Stomach (tissue), 9 donors: ENCODE measurements around the gene TBXAS1. TPM values are rescaled to one million over a fixed set of nuclear protein-coding genes. Genes with fewer than 3 reads are reported as not detected.
"Not testable (repeated sequence)": the region's sequence is repeated elsewhere in the genome, so short reads cannot be mapped to it uniquely, and the experiment has no call there.

ENCODE experiments used
- DNase-seq, 2 donors: peaks; one replicate each; pipeline versions ENCODE4 v3.0.0 to v3.0.0-alpha.2; 2013 to 2019
- H3K27ac ChIP-seq, 5 donors: fragments of 200-600 bp in 4 of 5; sonication (generic) in 4 of 5; one replicate each; pipeline ENCODE4 v1.5.1; 2013 to 2019; ENCODE audit warnings: mild to moderate bottlenecking in 1 of 5, moderate library complexity in 1 of 5
- H3K27me3 ChIP-seq, 3 donors: fragments of 200-600 bp; sonication (generic); one replicate each; pipeline ENCODE4 v1.5.1; 2017 to 2019; ENCODE audit warnings: mixed run types in 1 of 3
- H3K36me3 ChIP-seq, 4 donors: fragments of 200-600 bp; sonication (generic); 1 replicate in 3 of 4; 2 replicates in 1 of 4; pipeline ENCODE4 v1.5.1; 2016 to 2019
- H3K4me1 ChIP-seq, 4 donors: fragments of 200-600 bp; sonication (generic); one replicate each; pipeline ENCODE4 v1.5.1; 2016 to 2019
- H3K4me3 ChIP-seq, 4 donors: fragments of 200-600 bp; sonication (generic) in 3 of 4; one replicate each; pipeline ENCODE4 v1.5.1; 2016 to 2019; ENCODE audit warnings: mild to moderate bottlenecking in 1 of 4
- H3K9me3 ChIP-seq, 4 donors: fragments of 200-600 bp; sonication (generic); one replicate each; pipeline ENCODE4 v1.5.1; 2016 to 2019
- EP300 ChIP-seq: sonication (generic); formaldehyde crosslinking; IDR thresholded peaks from one replicate; pipeline ENCODE4 v1.6.1; 2017; ENCODE audit warnings: antibody characterized with exemption
- POLR2A ChIP-seq, 4 donors: fragments of 450-650 bp; IDR thresholded peaks; one replicate each; pipeline ENCODE4 v1.6.1; 2016; ENCODE audit warnings: antibody characterized with exemption in 4 of 4, control low read depth in 2 of 4, mild to moderate bottlenecking in 1 of 4, moderate library complexity in 1 of 4
- POLR2AphosphoS5 ChIP-seq, 3 donors: sonication (generic); formaldehyde crosslinking; IDR thresholded peaks; one replicate each; pipeline ENCODE4 v1.6.1; 2016; ENCODE audit warnings: antibody characterized with exemption in 3 of 3
- WGBS, 5 donors: extraction: QIAGEN DNeasy Blood & Tissue Kit in 3 of 5; methylation state at CpG; one replicate each; pipeline versions ENCODE4 v1.1.5 to v1.1.7; 2013 to 2018; 5-methylcytosine and 5-hydroxymethylcytosine counted together
- intact Hi-C: fragments of 100-400 bp; cut with DNase I; formaldehyde crosslinking; loops from one replicate; pipeline ENCODE4 v1.15.1; 2023; ENCODE audit warnings: low total_unique reads
- polyA plus RNA-seq, 3 donors: library from polyadenylated mRNA; stranded (reverse); fragments of 200-250 nt; gene quantifications; one replicate each; pipeline ENCODE4 v1.2.3, GENCODE V29; 2013
- total RNA-seq, 5 donors: library from RNA; depleted of rRNA; stranded (reverse); fragments of >200 nt; gene quantifications; one replicate each; pipeline versions ENCODE4 v1.1.0 to v1.2.3, GENCODE V29; 2014 to 2016
- TF ChIP-seq, protein P1 (sequence below), 7 experiments: fragments of 450-650 bp in 4 of 7; fragments of 200-600 bp in 3 of 7; sonication (generic) in 3 of 7; IDR thresholded peaks; one replicate each; pipeline ENCODE4 v1.5.1; 2016 to 2019; ENCODE audit warnings: antibody characterized with exemption in 7 of 7, control low read depth in 2 of 7, mild to moderate bottlenecking in 1 of 7
- donor health status: healthy with polysubstance abuse.
- donor health status: Bipolar disorder and iron deficiency.
- donor health status: healthy.

TBXAS1 gene
- total and polyA plus RNA-seq, 8 donors: 1.4 to 92.8 (median 15.1) TPM

DNA sequence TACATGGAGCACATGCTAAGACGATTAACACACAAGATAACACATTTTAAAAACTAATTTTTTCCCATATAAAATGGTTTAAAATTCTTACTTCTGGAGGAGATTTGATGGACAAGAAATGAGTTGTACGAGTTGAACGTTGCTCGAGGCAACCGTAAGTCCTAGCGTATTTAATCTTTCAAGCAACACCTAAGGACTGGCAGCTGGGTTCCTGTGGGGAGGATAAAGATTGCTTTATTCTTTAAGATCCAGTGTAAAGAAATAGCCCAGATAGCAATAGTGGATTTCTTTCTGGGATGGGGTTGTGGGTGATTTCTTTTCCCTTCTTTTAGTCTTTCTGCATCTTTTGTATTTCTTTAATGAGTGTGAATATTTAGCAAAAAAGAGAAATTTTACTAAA, 9.8 kb downstream of the TBXAS1 start:
- intact Hi-C loops: no loop called here
- no peak for TF ChIP-seq POLR2A (IDR thresholded peaks at IDR 0.05)
- TF ChIP-seq, protein P1, sequence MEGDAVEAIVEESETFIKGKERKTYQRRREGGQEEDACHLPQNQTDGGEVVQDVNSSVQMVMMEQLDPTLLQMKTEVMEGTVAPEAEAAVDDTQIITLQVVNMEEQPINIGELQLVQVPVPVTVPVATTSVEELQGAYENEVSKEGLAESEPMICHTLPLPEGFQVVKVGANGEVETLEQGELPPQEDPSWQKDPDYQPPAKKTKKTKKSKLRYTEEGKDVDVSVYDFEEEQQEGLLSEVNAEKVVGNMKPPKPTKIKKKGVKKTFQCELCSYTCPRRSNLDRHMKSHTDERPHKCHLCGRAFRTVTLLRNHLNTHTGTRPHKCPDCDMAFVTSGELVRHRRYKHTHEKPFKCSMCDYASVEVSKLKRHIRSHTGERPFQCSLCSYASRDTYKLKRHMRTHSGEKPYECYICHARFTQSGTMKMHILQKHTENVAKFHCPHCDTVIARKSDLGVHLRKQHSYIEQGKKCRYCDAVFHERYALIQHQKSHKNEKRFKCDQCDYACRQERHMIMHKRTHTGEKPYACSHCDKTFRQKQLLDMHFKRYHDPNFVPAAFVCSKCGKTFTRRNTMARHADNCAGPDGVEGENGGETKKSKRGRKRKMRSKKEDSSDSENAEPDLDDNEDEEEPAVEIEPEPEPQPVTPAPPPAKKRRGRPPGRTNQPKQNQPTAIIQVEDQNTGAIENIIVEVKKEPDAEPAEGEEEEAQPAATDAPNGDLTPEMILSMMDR (IDR thresholded peaks at IDR 0.05): no peak
- no peak for TF ChIP-seq EP300
- TF ChIP-seq POLR2AphosphoS5 (IDR thresholded peaks at IDR 0.05): no peak
- H3K9me3 ChIP-seq: peaks cover 0 to 4% (median 0%) of the 10 kb centered on the region in 4 donors
- 57 to 77% (median 69%) methylated on average over 6 of the region's 6 CpGs for WGBS, 5 donors
- no peak for DNase-seq
- no peaks in the 10 kb centered on the region for H3K27me3 ChIP-seq
- peaks cover 0 to 3% (median 0%) of the 10 kb centered on the region in 4 donors for H3K4me1 ChIP-seq
- no peaks in the 10 kb centered on the region for H3K36me3 ChIP-seq
- H3K27ac ChIP-seq: no peak overlapping the region
- H3K4me3 ChIP-seq: no peak overlapping the region

DNA sequence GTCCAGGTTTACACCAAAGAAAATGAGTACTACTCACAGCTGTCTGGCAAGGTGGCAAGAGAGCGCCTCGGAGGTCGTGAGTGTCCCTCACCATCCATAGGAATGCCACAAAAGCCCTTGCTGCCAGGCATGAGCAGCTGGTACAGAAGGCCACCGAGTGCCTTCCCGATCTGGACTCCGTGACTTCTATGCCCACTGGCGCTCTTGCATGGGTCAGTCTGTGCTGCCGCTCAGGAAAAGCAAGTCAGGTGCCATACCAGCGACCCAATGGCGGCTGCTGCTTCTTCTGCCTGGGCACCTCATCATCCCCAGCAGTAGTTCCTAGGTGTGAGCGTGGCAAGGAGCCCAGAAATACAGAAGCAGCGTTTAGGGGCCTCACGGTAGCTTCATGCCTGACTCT, 11.7 kb downstream of the TBXAS1 start:
- no peak for DNase-seq
- no peaks in the 10 kb centered on the region for H3K36me3 ChIP-seq
- 91 to 96% (median 96%) methylated on average over 12 to 13 of the region's 13 CpGs for WGBS, 5 donors
- intact Hi-C loops: no loop called here
- peaks cover 0 to 14% (median 5%) of the 10 kb centered on the region in 4 donors for H3K4me1 ChIP-seq
- H3K4me3 ChIP-seq: no peak overlapping the region
- no peaks in the 10 kb centered on the region for H3K27me3 ChIP-seq
- TF ChIP-seq, protein P1 (IDR thresholded peaks at IDR 0.05): no peak
- TF ChIP-seq POLR2A (IDR thresholded peaks at IDR 0.05) (no peak), EP300 (no peak), POLR2AphosphoS5 (IDR thresholded peaks at IDR 0.05) (no peak)
- H3K9me3 ChIP-seq: peaks cover 0 to 4% (median 0%) of the 10 kb centered on the region in 4 donors
- H3K27ac ChIP-seq: peak overlapping the region in 1 of 5 donors; percentile 14

DNA sequence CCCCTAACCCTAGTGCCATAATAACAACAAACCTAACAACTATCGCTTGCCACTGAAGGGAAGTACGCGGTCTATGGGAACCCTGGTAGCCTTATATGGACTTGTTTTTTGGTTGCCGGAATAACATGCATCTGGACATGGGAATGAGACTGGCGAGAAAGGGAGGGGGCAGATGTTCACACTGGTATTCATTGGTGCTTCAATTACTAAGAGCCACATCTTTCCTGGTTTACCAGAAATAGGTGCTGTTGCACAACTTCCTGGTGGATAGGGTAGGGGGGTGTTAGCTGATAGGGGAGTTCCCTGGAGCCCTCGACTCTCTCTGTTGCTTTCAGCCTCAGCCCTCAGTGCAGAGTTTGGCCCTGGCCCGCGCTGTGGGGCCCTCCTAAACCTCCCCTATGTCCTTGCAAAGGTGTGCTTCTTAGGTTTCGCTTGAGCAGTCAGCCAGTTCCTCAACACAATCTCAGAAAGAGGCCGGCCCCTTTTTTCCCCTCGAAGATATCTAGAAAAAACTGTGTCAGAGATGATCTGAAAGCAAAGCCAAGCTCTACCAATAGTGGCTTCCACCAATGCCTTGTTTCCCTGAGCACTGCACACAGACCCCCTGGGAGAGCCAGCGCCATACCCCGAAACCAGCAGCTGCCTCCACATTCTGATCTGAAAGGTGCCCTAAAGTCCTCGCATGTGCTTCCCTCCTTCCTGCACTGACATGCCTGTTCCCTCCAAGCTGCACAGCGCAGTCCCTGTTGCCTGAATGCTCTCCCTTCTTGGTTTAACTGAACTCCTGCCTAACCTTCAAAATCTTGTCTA, 13.5 kb downstream of the TBXAS1 start:
- TF ChIP-seq POLR2AphosphoS5 (IDR thresholded peaks at IDR 0.05) (no peak), POLR2A (IDR thresholded peaks at IDR 0.05) (no peak), EP300 (no peak)
- TF ChIP-seq, protein P1 (IDR thresholded peaks at IDR 0.05): no peak
- Histone ChIP-seq H3K9me3 (no peaks in the 10 kb centered on the region), H3K27me3 (no peaks in the 10 kb centered on the region), H3K4me3 (no peak overlapping the region), H3K4me1 (peaks cover 0 to 24% (median 8%) of the 10 kb centered on the region in 4 donors), H3K27ac (peak overlapping the region in 3 of 5 donors; percentile 1 to 53 (median 24)), H3K36me3 (no peaks in the 10 kb centered on the region)
- 62 to 84% (median 74%) methylated on average over 15 of the region's 15 CpGs for WGBS, 5 donors
- intact Hi-C loops: no loop called here
- no peak for DNase-seq

DNA sequence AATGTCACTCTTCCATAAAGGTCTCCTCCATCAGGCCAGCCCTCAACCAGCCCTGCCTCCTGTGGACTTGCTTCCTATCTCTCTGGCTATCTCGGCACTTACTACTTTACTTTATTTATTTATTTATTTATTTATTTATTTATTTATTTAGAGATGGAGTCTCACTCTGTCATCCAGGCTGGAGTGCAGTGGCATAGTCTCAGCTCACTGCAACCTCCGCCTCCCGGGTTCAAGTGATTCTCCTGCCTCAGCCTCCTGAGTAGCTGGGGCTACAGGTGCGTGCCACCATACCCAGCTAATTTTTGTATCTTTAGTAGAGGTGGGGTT, 14.1 kb downstream of the TBXAS1 start:
- intact Hi-C loops: not testable (repeated sequence)
- H3K27ac ChIP-seq: peak overlapping the region in 1 of 5 donors; percentile 24
- WGBS, 5 donors: 94 to 95% (median 95%) methylated on average over 4 of the region's 4 CpGs

More for the DNA sequence above, 14.1 kb downstream of the TBXAS1 start:
- H3K36me3 ChIP-seq, H3K27me3 ChIP-seq, DNase-seq, H3K9me3 ChIP-seq, H3K4me3 ChIP-seq: not testable (repeated sequence)
- H3K4me1 ChIP-seq: peaks cover 0 to 24% (median 8%) of the 10 kb centered on the region in 4 donors
